NCI-H748 (cell line): Measurements from ENCODE around the gene GOLGA7B.

ENCODE experiments used
- DNase-seq: peaks from one replicate; lab custom pipeline; 2025; ENCODE audit not compliant: unreplicated experiment; lab: John Stamatoyannopoulos, UW

The GOLGA7B gene

DNA sequence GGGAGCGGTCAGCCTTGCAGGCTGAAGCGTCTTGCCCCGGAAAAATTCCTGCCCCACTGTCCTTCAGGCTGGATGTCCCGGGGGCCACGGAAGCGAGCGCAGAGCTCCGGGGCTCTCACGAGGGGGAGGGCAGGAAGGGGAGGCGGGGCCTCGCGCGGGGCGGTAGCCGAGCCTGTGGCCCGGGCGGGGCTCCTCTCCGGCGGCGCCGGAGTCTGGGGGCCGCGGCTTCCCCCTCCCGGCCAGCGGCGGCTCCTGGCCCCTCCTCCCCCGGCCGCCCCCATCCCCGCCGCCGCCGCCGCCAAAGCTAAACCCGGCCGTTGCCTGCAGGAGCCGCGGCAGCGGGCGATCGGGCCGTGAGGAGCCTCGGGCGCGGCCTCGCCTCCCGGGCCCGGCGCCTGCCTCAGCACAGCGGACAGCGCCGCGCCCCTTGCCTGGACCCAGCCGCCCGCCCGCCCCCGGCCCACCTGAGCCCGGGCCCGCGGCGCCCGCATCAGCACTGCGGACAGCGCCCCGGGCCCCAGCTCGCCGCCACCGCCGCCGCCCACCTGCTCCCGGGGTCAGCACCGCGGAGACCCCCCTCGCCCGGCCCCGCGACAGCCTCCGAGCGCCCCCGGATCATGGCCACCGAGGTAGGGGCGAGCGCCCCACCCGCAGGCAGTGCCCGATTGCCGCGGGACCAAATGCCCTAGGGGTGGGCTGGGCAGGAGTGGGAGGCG is at the start of gene GOLGA7B:
TSS of gene GOLGA7B (plus strand) at position 157 of the 716 bp plus-strand sequence. CDS start at position 618, 461 bp downstream.
- DNase-seq, result peak; percentile 65

GRCh38 chr10:97800474-97800873 is 49.2 kb upstream of the GOLGA7B start:
- no peak for DNase-seq

- no peak for DNase-seq
These were observed 48.2 kb upstream of the GOLGA7B start for GRCh38 chr10:97801422-97801821.

- DNase-seq, result no peak
These were observed 44.4 kb upstream of the GOLGA7B start for GRCh38 chr10:97805096-97805884.

GRCh38 chr10:97805949-97806348 is 43.7 kb upstream of the GOLGA7B start:
- no peak for DNase-seq

- DNase-seq, result no peak
These were observed 39.2 kb upstream of the GOLGA7B start for GRCh38 chr10:97810446-97810845.

- DNase-seq, result no peak
These were observed 37.7 kb upstream of the GOLGA7B start for GRCh38 chr10:97811958-97812357.

DNA sequence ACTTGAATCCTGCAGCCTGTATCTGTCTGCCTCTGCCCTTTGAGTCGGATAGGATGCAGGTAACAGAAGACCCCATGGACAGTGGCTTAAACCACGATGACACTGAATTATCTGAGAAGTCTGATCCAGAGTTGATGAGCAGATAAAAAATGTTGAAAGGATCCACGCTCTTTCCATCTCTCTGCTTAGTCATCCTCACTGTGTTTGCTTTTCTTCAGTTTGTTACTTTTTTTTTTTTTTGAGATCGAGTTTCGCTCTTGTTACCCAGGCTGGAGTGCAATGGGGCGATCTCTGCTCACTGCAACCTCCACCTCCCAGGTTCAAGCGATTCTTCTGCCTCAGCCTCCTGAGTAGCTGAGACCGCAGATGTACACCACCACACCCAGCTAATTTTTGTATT is 36.9 kb upstream of the GOLGA7B start:
- no peak for DNase-seq

- DNase-seq, result no peak
These were observed 36.3 kb upstream of the GOLGA7B start for GRCh38 chr10:97813311-97813710.

DNA sequence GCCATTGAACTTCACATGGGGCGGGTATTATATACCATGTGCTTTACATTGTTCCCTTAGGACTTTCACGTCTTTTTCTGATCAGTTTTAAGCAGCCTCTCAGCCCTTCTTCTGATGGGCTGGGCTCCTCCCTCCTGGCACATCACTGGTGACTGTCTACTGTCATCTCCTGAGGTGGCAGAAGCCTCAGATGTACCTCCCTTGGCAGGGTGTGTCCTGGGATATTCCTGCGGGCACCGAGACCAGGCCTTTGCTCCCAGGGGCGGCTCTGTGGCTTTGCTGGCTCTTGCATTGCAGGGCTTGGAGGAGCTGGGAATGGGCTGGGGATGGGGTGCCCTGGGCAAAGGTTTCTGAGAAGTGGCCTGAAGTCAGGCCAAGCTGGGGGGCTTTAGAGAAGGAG is 34.6 kb upstream of the GOLGA7B start:
- no peak for DNase-seq

DNA sequence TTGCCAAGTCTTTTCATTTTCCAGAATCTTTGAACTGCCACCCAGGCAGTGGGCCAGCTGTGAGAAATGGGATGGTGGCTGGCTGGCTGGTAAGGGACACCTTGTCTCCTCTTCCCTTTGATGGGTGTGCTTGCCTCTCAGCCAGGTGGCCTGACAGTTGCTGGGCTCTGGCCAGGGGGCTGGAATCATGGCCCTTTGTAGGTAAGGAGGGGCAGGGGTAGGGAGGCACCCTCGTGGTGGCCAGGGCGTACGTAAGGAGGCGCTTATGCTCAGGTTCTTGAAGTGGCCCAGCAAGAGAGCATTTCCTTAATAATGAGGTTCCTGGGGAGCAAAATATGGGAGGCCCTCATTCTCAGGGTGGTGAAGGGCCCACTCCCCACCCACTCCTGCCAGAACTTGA is 33.0 kb upstream of the GOLGA7B start:
- no peak for DNase-seq

- DNase-seq, result no peak
These were observed 31.1 kb upstream of the GOLGA7B start for GRCh38 chr10:97818572-97818971.

GRCh38 chr10:97820096-97820704 is 29.4 kb upstream of the GOLGA7B start:
- no peak for DNase-seq

DNA sequence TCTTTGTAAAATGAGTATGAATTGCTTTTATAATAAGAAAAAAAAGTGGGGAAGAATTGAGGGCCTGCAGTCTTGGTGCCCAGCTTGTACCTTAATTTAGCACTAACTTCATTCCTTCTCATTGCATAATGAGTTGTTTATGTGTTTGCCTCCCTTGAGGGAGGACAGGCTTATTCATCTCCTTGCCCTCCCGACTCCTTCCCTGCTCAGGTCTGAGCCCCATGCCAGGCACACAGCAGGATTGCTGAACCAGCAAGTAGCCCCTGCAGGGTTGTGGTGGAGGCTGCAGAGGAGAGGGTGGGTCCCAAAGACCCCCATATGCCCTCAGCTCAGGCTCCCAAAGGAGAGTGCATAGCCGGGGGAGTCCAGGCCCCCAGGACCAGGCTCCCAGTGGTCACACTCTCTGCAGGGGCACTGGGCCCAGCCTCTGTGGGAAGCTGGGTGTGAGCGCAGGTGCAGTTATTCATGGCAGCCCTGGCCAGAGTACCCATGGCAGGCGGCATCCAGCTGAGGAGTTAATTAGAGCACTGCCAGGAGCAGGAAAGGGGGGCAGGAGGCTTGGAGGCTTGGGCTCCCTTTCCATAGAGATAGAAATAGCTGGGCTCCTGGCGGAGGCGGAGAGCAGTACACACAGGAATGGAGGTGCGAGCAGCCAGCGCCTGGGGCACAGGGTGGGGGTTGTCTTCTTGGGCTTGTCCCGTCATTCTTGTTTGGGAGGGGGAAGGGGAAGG is 28.2 kb upstream of the GOLGA7B start:
- no peak for DNase-seq

DNA sequence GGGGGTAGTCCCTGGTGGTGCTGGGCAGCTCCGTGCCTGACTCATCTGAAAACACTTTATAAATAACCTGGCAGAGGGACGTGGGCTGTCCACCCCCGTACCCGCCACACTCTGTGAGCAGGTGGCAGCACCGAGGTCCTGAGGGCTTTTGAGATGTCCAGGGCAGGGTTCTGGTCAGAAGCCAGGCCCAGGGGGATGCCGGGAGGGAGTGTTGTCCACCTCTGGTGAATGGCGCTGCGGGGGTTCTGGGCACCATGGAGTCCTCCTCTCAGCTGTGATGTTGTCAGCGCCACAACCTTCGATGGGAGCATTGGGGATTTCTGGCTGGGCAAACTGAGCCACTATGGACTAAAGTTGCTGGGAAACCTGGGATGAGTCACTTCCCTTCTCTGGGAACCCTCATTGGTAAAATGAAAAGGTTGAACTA is 27.4 kb upstream of the GOLGA7B start:
- DNase-seq, result no peak

DNA sequence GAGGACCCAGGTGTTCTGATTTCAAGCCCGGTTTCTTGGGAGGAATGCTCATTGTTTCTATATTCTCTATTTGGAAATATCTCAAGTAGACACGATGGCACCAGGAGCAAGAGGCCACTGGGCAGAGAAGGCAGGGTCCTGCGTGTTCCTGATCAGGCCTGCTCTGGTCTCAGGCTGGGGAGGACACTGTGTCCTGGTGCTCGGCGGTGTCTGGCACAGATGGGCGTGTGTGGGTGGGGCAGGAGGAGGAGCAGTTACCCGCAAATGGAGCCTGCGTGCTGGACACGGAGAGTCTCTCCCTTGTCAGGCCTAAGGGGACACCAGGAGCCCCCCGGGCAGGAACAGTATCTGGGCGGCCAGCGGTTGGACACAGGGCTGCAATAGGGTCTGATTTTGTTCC is 25.9 kb upstream of the GOLGA7B start:
- DNase-seq, result no peak

GRCh38 chr10:97825020-97825760 is 24.5 kb upstream of the GOLGA7B start:
- no peak for DNase-seq

DNA sequence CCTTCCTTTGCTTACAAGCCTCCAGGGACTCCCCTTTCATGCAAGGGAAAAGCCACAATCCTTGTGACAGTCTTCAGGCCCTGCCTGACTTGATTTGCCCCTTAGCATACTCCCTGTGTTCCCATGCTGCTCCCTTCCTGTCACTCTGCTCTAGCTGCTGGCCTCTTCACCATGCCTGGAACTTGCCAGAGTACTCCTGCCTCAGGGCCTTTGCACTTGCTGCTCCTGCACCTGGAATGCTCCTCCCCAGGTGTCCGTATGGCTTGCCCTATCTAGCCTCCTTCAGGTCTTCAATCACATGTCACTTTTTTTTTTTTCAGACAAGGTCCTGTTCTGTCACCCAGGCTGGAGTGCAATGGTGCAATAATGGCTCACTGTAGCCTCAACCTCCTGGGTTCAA is 22.8 kb upstream of the GOLGA7B start:
- no peak for DNase-seq

- DNase-seq, result no peak
These were observed 21.8 kb upstream of the GOLGA7B start for GRCh38 chr10:97827702-97828291.

DNA sequence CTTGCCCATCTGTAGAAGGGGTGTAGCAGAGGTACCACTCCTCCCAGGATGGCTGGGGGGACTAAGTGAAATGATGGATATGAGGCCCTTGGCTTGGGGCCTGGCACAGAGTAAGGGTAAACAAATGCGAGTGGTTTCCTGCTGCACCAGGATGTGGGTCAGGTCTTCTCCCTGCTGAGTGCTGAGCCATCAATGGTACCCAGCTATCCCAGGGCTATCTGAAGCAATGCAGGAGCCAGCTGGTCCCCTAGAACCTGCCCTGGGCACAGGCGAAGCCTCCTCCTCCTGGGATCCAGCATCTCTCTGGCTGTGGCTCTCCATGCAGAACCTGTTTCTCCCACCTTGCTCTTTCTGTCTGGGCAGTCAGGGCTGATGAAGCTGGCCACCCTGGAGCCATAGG is 20.9 kb upstream of the GOLGA7B start:
- DNase-seq, result no peak
